GM12892 (cell line): Measurements from ENCODE around the gene ZBTB20.

ENCODE experiments used
- DNase-seq: peaks from one replicate; pipeline ENCODE4 v3.0.0; 2011; ENCODE audit not compliant: insufficient read length
- FAIRE-seq: peaks from 2 replicates; lab custom pipeline; 2011; peaks lifted over from hg19 to GRCh38; lab: Jason Lieb, UNC
- POLR2A ChIP-seq: IDR thresholded peaks from 2 replicates; pipeline ENCODE4 v1.6.1; 2011; ENCODE audit warnings: low read depth, low read length, control low read depth
- POLR2AphosphoS5 ChIP-seq: IDR thresholded peaks from 2 replicates; pipeline ENCODE4 v1.6.1; 2011; ENCODE audit warnings: low read depth, low read length, control low read depth
- TAF1 ChIP-seq: IDR thresholded peaks from 2 replicates; pipeline ENCODE4 v1.6.1; 2011; ENCODE audit warnings: low read depth, mild to moderate bottlenecking, control low read depth, low read length, borderline replicate concordance

ZBTB20 gene

GRCh38 chr3:114328345-114328744, 818.7 kb downstream of the ZBTB20 start:
- DNase-seq (no peak), FAIRE-seq (no peak)
- no peak for TF ChIP-seq POLR2AphosphoS5
- TF ChIP-seq TAF1 = no peak
- TF ChIP-seq POLR2A = no peak

- TF ChIP-seq TAF1 = no peak
- FAIRE-seq = peak; percentile 30
- DNase-seq = no peak
Measured at GRCh38 chr3:114327665-114328064, 819.4 kb downstream of the ZBTB20 start.

GRCh38 chr3:114323546-114324254, 823.4 kb downstream of the ZBTB20 start:
- no peak for FAIRE-seq
- DNase-seq = no peak
- TF ChIP-seq TAF1 (no peak), POLR2AphosphoS5 (no peak), POLR2A (no peak)

DNA sequence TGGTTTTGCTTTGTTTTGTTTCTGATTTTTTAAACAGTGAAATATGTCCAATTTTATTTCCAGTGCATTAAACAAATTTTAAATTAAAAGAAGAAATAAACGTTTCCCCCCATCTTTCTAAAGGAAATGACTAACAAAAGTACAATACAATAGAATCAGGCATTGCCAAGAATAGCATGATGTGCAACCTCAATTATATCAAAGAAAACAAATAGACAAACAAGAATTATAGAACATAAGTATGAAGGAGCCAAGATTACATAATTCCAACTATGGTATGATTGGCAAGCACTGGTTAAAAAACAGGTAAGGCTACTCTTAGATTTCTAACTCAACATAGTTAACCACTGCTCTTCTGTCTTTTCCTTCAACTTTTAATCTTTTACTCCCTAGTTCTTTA, 826.8 kb downstream of the ZBTB20 start:
- no peak for TF ChIP-seq POLR2A
- TF ChIP-seq TAF1 = no peak
- no peak for TF ChIP-seq POLR2AphosphoS5
- DNase-seq = no peak
- no peak for FAIRE-seq

DNA sequence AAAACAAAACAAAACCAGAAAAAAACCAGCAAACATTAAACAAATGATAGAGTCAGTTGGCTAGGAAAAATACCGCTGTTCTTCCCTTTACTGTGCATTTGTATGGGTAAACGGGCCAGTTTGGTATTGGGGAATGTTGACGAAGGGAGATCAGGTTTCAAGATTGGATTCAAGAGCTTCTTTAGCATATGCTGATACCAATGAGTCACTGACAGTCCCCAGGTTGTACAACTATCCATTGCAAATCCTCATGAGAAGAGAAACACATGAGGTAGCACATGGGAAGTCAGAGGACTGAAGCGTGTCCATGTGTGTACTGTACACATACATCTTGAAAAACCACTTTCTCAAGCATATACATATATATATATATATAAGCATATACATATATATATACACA, 827.6 kb downstream of the ZBTB20 start:
- TF ChIP-seq POLR2A (no peak), TAF1 (no peak), POLR2AphosphoS5 (no peak)
- DNase-seq (no peak), FAIRE-seq (no peak)

DNA sequence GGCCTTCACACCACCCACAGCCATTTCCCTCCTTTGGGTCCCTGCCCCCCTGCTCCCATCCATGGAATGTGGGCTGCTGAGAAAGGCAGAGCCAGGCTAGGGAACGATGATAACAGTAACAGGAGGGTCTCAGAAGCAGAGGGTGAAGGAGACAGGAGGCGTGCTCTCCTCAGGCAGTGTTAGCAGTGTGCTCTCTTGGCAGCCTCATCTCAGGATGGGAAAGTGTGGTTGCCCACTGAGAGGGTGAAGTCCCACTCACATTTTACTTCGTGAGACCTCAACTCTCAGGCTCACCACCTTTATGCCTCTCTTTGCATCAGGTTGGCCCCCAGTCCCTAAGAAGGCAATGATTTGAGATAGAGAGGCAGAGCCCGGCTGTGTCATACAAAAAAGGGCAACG, 828.8 kb downstream of the ZBTB20 start:
- FAIRE-seq (no peak), DNase-seq (no peak)
- TF ChIP-seq POLR2A (no peak), TAF1 (no peak), POLR2AphosphoS5 (no peak)

DNA sequence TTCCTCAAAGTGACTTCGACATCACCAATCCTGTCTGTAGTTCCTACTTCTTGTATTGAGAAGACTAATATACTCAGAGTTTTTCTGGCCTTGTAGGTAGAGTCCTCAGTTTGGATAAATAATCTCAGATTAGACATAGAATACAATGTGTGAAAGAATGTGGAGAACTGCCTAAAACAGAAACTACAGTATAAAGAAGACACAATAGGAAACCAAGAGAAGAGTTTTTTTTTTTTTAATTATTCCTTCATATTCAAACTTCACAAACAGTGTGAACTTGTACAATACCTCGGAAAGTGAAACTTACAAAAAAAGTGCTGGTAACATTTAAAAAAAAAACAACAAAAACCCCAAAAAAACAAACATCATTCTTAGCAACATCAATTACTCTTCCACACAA, 832.8 kb downstream of the ZBTB20 start:
- no peak for DNase-seq
- no peak for FAIRE-seq
- TF ChIP-seq POLR2A (no peak), POLR2AphosphoS5 (no peak), TAF1 (no peak)

DNA sequence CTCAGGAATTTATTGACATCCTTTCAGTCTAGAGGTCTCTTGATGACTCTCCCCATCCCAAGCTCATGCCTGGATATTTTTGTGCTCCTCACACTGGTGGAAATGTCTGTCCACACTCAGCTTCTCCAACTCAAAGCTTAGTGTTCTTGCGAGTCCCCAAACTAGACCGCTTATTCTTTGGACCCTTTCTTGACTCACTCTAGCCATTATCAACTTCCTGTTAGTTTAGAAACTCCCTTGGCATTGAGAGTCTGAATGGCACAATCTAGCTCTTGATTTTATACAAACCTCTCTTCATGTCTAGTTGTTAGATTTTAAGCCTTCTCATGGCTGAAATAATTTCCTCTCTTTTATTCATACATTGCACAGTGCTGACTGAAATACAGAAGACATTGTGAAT, 833.7 kb downstream of the ZBTB20 start:
- DNase-seq (no peak), FAIRE-seq (no peak)
- TF ChIP-seq POLR2A (no peak), POLR2AphosphoS5 (no peak), TAF1 (no peak)

GRCh38 chr3:114310695-114311094, 836.4 kb downstream of the ZBTB20 start:
- FAIRE-seq (peak; percentile 14), DNase-seq (no peak)

DNA sequence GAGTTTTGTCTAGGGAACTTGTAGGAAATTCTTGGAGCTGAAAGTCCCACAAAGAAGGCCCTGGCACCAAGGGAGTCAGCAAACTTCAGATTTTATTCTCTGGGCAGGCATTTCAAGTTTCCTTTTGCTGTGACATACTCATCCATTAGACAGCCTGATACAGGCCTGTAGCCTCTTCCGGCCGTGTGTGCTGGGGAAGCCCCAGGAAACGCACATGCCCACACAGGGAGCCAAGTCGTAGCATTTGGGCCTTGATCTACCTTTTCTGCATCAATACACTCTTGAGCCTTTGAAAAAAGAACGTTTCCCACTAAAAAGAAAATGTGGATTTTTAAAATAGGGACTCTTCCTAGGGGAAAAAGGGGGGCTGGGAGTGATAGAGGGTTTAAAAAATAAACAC, 838.3 kb downstream of the ZBTB20 start:
- no peak for TF ChIP-seq TAF1
- TF ChIP-seq POLR2A = 0 out of 2 replicates have a peak, but pooled peaks have one; percentile 20
- TF ChIP-seq POLR2AphosphoS5 = 0 out of 2 replicates have a peak, but pooled peaks have one; percentile 35
- DNase-seq = no peak
- FAIRE-seq = no peak

More at GRCh38 chr3:114310695-114311094, 836.4 kb downstream of the ZBTB20 start:
- TF ChIP-seq TAF1 = no peak
- TF ChIP-seq POLR2A = no peak
- TF ChIP-seq POLR2AphosphoS5 = no peak

DNA sequence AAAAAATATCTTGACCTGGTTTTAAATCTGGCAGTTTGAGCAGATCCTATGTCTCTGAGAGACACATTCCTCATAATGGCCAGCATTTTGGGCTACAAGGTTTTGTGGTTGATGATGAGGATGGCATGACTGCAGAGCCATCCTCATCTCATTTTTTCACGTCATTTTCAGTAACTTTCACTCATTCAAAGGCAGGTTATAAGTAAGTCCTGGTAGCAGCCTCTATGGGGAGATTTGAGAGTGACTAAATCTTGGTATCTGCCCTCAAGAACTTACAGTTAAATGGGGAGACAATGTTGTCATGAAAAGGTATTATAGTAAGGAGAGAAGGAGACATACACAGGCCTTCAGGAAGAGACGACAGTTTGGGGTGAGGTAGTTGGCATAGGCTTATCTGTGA, 838.7 kb downstream of the ZBTB20 start:
- TF ChIP-seq POLR2A = no peak
- no peak; the same call in 1 of the 2 replicates for TF ChIP-seq POLR2AphosphoS5
- no peak for TF ChIP-seq TAF1
- FAIRE-seq = no peak

DNA sequence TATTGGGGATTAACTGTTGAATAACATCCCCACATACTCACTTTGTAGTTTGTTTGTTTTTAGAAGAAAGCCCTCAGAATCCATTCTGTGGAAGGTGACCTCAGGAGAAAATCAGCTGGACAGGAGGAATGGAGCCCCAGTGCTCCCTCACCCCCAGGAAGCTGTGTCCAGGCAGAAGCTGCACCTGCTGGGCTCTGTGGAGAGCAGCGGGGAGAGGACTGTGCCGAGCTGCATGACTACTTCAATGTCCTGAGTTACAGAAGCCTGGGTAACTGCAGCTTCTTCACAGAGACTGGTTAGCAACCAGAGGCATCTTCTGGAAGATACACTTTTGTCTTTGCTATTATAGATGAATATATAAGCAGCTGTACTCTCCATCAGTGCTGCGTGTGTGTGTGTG, 839.3 kb downstream of the ZBTB20 start:
- DNase-seq (no peak), FAIRE-seq (peak; percentile 92)

More for the DNA sequence above, 838.7 kb downstream of the ZBTB20 start:
- DNase-seq = no peak

More for the DNA sequence above, 839.3 kb downstream of the ZBTB20 start:
- TF ChIP-seq TAF1 (no peak), POLR2A (0 out of 2 replicates have a peak, but pooled peaks have one; percentile 6), POLR2AphosphoS5 (peak; percentile 12; the same call in 1 of the 2 replicates)
